Glomerular visceral epithelial cell (primary cell): Measurements from ENCODE around the gene SLC1A7.

Source experiments
- DNase-seq: peaks from one replicate; pipeline ENCODE4 v3.0.0-alpha.2; 2016; ENCODE audit errors: extremely low spot score

Gene SLC1A7

DNA sequence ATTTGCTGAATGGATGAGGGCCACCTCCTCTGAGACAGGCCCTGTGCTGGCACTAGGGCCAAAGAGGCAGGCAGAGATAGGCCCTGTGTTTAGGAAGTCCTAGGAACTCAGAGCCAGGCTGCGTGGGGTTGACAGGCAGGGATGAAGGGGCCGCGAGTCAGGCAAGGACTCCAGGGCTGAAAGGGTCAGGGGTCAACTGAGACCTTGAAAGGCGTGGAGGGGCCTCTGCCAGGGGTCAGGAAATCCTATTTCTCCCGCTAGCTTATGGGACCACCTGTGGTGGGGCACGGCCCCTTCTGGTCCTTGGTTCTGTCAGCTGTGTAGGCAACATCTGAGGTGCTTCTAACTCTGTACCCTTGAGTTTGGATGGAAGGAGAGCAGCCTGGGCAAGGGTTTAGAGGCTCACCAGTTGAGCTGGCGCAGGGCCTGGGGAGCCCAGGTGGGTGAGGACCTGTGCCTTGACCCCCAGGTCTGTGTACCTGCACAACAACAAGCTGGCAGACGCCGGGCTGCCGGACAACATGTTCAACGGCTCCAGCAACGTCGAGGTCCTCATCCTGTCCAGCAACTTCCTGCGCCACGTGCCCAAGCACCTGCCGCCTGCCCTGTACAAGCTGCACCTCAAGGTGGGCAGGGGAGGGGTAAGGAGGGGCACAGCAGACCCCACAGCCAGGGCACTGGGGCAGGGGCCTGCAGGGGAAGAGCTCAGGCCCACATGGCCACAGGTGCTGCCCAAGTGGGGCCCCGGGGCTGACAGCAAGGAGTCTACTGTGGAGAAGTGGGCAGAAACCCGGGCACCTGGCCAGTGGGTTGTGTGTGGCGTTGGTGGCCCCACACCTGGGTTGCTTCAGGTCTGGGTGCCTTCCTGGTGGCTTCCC is 65.5 kb downstream of the SLC1A7 start:
- DNase-seq: no peak

DNA sequence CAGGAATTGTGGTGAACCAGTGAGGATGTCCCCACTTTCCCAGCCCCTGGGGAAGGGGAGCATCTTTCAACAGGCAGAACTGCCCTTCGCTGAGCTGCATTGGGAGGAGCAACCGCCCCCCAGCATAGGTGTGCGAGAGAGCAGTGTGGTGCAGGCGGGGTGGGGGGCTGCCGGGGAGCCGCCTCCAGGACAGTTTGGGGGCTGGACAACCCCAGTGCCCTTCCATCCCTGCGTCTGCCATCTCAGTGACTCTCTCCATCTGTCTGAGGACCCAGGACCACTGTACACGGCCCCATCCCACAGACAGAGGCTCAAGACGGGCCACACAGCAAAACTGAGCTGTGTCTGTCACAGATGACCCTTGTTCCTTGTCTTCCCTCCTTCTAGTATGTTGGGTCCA is 66.3 kb downstream of the SLC1A7 start:
- no peak for DNase-seq

GRCh38 chr1:53075761-53076163 is 66.7 kb downstream of the SLC1A7 start:
- no peak for DNase-seq

DNA sequence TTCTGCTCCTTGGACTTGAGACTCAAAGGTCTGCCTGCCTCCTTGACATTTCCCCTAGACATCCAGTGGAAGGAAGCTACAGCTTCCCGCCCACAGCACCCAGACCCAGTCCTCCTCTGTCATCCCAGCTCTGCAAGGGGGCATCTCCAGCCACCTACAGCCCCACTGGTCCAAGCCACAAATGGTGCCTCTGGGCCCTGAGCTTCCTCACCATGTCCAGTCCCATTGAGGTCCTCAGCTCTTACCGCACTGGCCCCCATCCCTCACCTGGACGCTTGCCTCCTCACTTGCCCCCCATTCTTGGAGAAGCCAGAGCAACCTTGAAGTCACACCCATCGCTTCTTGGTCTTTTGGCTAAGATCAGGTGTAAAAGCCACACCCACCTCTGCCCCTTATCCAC is 67.2 kb downstream of the SLC1A7 start:
- DNase-seq: no peak

- no peak for DNase-seq
Measured at GRCh38 chr1:53074313-53075154, 67.9 kb downstream of the SLC1A7 start.

- DNase-seq: no peak
Measured at GRCh38 chr1:53073868-53074311, 68.5 kb downstream of the SLC1A7 start.

DNA sequence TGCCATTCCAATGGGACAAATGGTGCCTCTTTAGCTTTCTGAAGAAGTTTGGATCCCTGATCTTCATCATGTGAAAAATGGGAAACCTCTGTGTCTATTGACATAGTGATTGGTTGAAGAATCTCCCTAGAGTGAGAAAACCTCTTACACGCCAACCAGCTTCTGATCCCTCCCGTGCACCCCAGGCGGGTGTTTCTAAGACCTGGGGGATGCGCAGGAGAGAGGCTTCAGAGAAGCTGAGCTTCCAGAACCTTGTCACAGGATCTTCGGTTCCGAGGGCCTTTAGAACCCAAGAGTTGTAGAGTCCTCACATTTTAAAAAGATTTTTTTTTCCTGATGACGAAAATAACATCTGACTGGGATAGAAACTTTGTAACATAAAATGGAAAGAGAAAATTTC is 69.2 kb downstream of the SLC1A7 start:
- no peak for DNase-seq

- DNase-seq: no peak
Measured at GRCh38 chr1:53071915-53072314, 70.5 kb downstream of the SLC1A7 start.

DNA sequence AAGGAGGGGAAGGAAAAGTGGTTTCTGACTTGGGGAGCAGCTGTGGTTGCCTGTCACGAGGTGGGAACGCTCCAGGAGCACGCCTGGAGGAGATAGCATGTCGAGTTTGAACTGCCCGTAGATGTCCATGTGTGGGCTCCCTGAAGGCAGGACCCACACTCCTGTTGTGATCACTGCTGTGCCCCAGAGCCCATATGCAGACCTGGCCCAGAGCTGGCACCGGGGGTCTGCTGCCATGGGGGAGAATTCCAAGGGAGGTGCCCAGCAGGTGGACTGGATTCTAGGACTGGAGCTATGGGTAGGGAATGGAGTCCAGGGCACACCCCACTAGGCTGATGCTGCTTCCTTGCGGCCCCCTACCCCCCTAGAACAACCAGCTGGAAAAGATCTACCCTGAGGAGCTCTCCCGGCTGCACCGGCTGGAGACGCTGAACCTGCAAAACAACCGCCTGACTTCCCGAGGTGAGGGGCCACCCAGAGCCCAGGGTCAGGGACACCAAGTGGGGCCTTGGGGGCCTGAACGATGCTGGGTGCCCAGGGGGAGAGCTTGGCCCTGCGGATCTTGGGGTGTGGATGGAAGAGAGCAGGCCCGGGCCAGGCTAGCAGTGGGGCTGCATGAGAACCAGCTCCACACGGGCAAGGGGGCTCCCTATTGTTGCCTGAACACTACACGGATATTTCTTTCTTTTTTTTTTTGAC is 71.1 kb downstream of the SLC1A7 start:
- DNase-seq: no peak

GRCh38 chr1:53070621-53071020 is 71.8 kb downstream of the SLC1A7 start:
- no peak for DNase-seq

GRCh38 chr1:53069663-53070327 is 72.6 kb downstream of the SLC1A7 start:
- DNase-seq: no peak

- DNase-seq: no peak
Measured at GRCh38 chr1:53069265-53069662, 73.2 kb downstream of the SLC1A7 start.

DNA sequence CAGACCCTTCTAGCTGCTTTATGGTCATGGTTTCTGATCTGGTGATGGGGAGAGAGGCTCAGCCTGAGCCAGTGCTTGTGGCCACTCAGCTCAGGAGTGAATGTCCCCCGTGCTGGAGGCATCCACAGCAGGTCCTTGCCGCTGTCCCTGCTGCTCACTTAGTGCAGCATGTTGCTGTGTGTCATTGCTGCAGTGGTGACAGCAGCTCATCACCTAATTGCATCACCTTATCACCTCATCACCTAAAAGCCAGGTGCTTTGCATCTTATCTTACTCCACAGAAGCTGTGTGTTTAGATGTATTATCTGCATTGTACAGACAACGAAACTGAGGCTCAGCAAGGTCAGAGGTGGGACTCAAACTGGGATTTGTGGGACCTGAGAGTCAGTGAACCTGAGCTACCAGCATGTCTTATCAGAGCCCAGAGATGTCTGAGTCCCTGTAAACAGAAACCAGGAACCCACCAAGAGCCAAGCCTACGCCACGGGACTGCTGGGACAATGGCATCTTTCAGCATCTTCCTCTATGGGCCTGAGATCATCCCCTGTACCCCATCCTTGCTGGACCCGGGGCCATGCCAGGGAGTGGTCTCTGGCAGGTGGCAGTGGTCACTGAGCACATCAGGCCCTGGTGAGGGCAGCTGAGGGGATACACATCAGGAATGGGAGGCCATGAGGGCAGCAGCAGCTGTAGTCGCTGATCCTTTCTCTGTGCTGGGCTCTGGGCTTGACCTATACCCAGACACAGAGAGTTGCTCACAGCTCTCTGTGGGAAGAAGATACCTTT is 73.9 kb downstream of the SLC1A7 start:
- DNase-seq: no peak

DNA sequence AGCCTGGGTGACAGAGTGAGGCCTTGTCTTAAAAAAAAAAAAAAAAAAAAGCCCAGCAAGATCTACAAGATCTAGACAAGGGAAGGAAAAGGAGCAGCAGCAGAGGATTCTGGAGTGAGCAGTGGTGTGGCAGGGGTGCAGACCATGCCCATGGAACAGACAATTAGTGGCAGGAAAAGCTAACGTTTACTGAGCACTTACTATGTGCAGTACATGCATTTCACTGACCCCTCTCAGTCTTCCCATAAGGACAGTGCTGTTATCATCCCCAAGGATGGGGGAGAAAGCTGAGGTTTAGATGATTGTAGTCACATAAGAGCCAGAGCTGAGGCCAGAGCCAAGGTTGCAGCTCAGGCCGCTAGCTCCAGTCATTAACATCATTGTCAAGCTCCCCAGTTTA is 74.6 kb downstream of the SLC1A7 start:
- no peak for DNase-seq

- no peak for DNase-seq
Measured at GRCh38 chr1:53066891-53067738, 75.3 kb downstream of the SLC1A7 start.

- DNase-seq: no peak
Measured at GRCh38 chr1:53066488-53066887, 76.0 kb downstream of the SLC1A7 start.

DNA sequence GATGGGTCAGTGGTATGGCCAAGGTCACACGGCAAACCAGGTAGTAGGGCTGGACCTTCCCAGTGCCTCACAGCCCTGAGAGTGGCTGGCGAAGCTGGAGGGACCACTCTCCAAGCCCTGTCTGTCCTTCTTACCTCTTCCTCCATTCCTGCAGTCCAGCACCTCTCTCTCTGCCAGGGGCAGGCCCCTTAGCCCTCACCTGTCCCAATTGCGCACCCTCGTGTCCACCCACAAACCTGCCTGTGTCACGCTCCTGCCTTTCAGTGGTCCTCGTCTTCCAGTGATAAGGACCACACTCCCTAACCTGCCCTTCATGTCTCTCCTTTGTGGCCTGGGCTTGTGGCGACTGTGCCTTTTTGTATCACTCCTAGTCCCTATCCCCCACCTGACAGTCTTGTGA is 77.0 kb downstream of the SLC1A7 start:
- no peak for DNase-seq

GRCh38 chr1:53063744-53064515 is 78.5 kb downstream of the SLC1A7 start:
- no peak for DNase-seq
